Measurements from ENCODE around the gene ERI3.

DNA sequence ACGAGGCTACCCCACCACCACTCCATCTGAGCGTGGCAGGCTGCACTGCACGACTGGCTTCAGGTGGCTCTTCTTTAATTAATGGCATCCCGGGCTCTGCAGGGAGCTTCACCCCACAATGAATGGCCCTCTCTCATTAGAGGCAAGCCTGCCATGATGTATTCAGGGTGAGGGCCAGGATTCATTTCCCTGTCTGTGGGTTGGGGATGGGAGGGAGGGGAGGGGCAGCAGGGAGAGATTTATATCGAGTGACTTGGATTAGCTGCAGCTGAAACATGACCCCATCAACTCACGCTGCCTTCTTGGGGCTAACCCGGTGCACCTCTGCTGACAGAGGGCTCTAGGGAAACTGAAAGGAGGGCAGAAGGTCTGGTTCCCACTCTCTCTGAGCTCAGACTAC is 54.2 kb downstream of the ERI3 start:
- TF ChIP-seq JUND (IDR thresholded peaks at IDR 0.05) (no peak), ZNF274 (IDR thresholded peaks at IDR 0.05; ENCODE audit: low read depth, low read length) (no peak), POLR2A (IDR thresholded peaks at IDR 0.05; ENCODE audit: borderline replicate concordance, extremely low read depth, insufficient read depth, insufficient read length) (no peak), RAD21 (IDR thresholded peaks at IDR 0.05; ENCODE audit: low read depth) (no peak), EGR1 (IDR thresholded peaks at IDR 0.05; ENCODE audit: low read depth) (no peak)
- TF ChIP-seq, protein P1, sequence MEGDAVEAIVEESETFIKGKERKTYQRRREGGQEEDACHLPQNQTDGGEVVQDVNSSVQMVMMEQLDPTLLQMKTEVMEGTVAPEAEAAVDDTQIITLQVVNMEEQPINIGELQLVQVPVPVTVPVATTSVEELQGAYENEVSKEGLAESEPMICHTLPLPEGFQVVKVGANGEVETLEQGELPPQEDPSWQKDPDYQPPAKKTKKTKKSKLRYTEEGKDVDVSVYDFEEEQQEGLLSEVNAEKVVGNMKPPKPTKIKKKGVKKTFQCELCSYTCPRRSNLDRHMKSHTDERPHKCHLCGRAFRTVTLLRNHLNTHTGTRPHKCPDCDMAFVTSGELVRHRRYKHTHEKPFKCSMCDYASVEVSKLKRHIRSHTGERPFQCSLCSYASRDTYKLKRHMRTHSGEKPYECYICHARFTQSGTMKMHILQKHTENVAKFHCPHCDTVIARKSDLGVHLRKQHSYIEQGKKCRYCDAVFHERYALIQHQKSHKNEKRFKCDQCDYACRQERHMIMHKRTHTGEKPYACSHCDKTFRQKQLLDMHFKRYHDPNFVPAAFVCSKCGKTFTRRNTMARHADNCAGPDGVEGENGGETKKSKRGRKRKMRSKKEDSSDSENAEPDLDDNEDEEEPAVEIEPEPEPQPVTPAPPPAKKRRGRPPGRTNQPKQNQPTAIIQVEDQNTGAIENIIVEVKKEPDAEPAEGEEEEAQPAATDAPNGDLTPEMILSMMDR (IDR thresholded peaks at IDR 0.05 in 2 of 3, conservative IDR thresholded peaks at IDR 0.05 in 1 of 3; ENCODE audit: borderline replicate concordance in 1 of 3, insufficient read depth in 1 of 3, low read depth in 2 of 3, low read length in 2 of 3) = no peak

Measured in HCT116 (cell line).